HG03354 (cell line): Measurements from ENCODE around the gene CEP83.
"Not testable (repeated sequence)": the region's sequence is repeated elsewhere in the genome, so short reads cannot be mapped to it uniquely, and the experiment has no call there.

Experiments
- ATAC-seq: cut with Tn5 transposase; IDR thresholded peaks from one replicate; pipeline ENCODE4 v1.9.1; 2021; ENCODE audit warnings: mild to moderate bottlenecking; ENCODE audit not compliant: unreplicated experiment, poor library complexity, severe bottlenecking

Gene CEP83

DNA sequence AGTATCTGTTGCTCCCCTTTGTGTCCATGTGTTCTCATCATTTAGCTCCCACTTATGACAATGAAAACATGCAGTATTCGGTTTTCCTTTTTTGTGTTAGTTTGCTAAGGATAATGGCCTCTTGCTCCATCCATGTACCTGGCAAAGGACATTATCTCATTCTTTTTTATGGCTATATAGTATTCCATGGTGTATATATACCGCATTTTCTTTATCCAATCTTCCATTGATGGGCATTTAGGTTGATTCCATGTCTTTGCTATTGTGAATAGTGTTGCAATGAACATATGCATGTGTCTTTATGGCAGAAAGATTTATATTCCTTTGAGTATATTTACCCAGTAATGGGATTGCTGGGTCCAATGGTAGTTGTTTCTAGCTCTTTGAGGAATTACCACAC is 143.1 kb downstream of the CEP83 start:
- ATAC-seq, result not testable (repeated sequence)

DNA sequence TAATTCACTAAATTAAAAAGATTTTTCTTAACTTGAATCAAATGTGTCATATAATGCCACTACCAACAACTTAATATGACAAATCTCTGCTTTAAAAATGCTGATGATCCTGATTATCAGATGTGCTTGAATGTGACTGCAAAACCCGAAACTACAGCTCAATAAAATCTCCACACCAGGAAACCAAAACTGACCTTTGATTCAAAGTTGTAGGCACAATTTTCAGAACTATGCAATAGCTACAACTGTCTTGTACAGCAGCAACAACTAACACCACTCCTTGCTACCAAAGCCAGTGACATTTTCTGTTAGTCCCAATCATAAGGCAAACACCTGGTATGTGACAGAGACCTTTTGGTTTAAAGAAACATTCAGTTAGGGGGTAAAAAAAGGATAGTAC is 147.3 kb downstream of the CEP83 start:
- ATAC-seq, result no peak

DNA sequence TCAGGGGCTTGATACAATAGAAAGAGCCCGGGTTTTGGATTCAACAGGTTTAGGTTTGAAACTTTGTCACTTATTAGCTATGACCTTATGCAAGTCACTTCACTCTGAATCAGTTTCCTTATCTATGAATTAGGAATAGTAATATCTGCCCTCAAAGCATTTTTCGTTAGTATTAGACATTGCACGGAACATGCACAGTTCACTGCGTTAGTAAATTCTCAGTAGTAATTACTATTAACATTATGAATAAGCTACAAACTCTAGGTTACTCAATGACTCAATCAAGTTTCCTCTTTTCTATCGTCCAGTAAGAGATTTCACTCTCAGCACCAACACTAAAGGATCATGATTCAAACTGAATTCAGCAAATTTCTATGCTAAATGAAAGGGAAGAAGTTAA is 150.3 kb downstream of the CEP83 start:
- ATAC-seq, result peak; percentile 82

DNA sequence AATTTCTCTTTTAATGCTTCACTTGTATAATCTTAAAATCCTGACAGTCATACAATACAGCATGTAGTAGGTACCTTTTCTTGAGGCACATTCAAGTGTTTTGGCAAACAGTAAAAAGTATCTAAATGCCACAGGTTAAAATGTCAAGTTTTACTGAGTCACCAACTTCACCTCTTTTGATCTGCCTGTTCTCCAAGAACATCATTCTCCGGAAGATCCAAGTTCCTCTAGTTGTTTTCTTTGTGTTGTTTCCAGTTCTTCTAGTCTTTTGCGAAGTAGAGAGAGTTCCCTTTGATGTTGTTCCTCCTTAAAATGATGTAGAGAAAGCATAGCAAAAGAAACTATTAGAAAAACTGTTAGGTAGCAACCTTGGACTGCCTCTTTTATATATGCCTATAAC is 151.1 kb downstream of the CEP83 start:
- ATAC-seq, result no peak

DNA sequence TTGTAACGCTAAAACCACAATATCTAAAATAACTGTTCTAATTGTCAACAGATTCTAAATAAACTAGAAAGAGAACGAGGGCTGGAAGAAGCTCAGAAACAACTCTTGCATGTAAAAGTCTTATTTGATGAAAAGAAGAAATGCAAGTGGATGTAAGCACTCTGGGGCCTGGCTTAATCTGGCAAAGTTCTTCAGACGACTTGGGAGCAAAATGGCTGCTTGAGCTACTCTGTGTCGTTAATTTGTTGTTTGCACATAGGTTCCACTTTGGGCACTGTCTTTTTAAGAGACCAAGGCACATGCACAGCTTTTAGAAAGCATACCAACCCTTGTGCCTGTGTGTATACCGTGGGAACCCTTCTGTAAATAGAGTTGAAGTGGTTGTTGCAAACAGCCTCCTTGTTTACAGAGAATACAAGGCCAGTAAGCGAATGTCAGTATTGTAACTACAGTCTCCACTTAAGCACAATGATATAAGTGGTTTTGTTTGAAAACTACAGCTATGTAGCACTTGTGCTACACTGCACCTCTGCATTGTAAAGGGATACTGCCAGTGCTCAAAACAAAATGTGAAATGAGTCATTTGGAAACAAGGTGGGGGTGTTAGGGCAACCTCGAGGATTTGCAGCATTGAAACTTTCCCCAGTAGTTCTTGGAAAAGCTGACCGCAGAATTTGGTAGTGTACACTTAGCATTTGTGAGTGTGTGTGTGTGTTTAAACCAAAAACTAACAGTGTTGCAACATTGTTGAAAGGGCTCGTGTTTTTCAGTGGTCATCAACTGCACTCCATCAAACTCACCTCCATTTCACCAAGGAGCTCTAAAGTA is 154.3 kb downstream of the CEP83 start:
- ATAC-seq, result peak; percentile 41

DNA sequence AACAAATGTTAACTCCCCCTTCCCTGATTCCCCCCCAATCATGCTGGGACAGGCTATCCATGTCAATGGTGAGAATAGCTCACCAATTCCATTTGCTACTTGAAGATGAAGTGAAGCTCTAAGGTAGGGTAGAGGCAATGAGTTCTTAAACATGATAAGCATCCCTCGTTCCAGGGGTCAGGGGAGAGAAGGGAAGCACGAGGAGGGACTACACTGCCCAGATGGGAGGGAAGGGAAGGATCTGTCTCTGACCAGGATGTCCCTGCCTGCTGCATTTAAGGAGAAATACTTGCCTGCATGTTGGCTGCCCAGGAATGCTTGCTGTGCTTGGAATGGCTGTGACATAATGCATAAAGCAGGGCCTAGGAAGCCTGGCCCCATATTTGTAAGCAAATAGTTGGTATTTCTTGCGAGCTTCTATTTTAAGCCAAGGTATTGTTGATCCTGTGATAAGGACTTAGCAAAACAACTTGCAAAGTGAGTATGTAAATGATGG is 155.1 kb downstream of the CEP83 start:
- no peak for ATAC-seq

DNA sequence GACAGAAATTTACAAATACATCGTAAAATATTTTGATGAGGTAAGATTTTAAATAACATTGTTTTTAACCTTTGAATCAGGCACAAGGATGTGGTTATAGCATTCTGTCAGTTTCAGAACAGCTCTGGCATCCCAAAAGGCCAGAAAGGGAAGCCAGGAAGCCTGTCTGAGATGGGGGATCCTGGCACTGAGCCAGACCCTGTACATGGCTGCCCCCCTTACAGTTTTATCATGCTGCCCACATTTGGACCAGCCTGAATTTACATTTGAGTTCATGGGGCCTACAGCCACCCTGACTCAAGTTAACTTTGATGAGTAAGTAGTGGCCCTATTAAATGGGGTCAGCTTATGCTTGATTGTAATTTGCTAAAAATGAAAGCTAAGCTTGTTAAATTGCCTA is 155.7 kb downstream of the CEP83 start:
- ATAC-seq, result no peak

DNA sequence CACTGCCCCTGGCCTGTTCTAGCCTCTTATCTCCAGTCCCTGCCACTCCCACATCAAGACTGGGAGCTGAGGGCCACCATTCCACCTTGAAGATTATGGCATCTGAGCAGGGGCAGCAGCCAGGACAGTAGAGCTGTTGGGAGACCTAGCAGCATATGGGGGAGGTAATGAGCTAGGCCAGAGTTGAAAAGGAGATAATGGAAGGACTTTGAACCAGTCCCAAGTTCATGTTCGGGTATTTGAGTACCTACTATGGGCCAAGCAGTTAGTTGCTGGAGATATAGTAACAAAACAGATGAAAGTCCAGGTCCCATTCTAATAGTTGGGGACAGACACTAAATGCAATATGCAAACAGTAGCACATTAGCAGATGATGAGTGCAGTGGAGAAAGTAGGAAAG is 159.8 kb downstream of the CEP83 start:
- no peak for ATAC-seq

DNA sequence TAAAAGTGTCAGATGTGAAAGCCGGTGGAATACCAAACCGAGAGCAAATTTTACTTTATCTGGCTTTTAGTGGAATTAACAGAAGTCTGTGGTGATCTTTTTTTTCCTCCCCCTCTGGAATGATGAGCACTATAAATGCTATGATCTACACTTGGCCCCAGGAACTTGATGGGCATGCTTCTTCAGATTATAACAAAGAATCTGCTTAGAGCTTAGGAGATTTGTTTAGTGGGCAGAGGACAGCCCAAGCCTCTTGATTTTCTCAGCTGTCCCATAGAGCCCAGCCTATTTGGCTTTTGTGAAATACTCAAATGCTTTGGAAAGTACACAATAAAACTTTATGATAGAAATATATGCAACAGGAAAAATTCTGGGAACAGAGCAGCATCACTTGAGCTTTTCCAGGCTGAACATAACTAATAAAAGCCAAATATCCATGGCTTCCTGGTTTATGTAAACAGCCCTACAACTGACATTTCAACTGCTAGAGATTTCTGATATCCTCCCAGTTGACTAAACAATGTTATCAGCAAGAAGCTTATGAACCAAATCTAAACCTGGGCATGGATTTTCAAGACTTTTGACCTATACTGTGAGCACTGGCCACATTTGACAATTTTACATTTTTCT is 161.7 kb downstream of the CEP83 start:
- no peak for ATAC-seq

DNA sequence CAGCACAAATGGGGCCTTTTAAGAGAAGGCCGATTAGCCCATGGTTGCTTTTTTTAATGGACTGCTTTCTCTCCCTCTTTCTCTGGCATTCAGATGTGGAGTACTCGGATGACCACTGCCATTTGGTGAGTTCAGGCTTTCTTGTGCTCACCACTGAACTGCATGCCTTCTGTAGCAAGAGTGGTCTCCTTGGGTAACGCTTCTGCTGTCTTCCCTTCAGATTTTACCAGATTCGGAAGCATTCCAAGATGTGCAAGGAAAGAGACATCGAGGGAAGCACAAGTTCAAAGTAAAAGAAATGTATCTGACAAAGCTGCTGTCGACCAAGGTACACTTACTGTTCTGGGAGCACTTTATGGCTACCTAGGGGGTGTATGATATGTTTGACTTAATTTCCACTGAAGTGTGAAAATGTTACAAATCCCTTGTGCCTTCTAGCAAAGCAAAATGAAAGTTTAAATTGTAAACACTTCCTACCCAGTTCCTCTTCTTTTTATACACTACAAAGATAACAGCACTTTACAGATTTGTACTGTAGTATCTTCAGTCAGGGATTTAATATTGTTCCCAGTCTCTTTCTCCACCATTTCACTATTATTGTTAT is 162.5 kb downstream of the CEP83 start:
- ATAC-seq, result no peak

DNA sequence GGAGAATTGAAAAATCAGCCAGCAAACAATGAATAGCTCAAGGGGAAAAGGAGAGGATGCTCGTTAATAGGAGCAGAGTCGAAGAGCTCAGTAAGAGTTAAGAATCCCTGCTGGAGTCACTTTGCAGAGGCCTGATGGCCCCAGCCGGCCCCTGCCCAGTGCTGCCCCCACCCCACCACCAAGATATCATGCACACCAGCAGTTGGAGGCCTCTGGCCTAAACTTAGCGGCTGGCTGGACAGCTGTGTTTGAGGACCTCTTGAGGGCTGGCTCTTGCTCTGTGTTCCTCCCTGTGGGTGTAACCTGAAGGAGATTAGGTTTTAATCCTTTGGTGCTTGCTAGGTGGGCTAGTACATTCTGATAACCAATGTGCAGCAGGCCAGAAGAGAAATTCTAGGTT is 169.3 kb downstream of the CEP83 start:
- no peak for ATAC-seq

DNA sequence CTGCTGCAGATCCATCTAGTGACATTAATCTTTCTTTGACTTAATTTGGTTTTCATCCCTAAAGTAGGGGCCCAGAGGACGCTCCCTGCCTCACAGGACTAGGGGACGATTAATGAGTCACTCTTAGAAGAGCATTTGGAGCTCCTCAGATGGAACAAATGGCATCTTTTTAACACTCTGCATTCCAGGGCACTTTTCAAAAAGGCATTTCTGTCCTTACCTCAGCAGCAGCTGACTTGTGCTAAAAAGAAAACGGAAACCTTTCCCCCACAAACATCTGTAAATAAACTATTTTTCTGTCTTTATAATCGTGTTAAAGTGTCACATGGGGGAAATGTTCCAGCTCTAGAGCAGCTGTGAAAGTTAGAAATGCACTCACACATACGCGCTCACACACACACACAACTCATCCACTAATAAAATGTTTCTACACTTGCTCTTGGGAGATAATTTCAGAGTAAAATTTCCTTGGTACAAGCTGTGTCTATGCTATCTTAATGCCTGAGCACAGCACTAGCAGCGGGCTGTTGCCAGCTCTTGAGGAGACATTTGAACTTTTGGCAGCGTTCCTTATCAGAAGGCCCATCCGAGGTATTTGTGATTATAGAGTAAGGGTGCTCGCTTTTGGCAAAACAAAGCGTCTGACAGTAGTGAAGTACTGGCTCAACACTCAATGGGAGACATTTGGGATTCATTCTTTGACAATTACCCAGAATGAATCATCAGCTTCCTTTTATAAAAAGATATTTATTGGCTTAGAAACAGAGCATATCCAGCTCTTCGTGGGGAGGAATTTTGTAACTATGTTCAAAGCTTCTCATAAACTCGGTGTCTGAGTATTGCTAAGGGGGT is 170.0 kb downstream of the CEP83 start:
- no peak for ATAC-seq

DNA sequence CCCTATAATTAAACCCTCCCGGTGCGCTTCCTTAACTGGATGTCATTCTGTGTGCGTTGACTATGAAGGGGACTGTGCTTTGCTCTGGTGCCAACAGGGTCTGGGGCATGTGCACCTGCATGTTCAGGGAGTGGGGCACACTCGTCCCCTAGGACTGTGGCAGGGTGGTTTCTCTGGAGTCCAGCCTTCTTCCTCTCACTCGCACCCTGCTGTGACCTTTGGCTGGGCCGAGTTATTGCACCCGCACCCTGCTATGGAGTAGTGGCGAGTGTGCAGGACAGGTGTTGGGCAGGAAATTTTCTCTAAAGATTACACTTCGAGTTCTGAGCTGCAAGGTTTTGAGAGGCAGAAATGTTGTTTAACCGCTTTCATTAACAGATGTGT is 172.4 kb downstream of the CEP83 start:
- no peak for ATAC-seq

DNA sequence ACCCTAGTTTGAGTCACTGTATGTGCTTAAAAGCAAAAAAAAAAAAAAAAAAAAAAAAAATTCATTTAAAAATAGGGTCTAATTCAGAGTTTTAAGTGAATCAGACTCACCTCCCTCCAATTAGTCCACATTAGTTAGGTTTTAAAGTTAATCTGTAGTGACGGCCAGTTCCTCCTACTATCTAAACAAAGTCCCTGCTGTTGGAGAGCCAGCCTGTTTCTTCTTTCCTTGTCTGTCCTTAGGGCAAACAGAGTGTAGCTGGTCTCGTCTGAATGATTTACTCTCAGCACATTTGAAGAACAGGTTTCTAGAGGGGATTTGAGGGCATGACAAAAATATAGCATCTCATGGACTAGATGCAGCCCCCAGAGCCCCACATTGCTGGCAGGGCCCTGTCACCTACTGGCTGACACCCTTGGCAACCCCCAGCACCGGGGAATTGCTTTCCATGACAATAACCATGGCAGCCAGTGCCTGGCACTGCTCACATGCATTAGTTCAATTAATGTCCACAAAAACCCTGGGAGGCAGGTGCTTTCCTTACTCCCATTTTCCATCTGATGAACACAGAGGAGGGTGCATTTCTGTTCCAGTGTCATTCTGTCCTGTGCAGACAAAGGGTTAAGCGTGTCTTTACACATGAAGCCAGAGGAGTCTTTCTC is 173.0 kb downstream of the CEP83 start:
- ATAC-seq, result no peak

DNA sequence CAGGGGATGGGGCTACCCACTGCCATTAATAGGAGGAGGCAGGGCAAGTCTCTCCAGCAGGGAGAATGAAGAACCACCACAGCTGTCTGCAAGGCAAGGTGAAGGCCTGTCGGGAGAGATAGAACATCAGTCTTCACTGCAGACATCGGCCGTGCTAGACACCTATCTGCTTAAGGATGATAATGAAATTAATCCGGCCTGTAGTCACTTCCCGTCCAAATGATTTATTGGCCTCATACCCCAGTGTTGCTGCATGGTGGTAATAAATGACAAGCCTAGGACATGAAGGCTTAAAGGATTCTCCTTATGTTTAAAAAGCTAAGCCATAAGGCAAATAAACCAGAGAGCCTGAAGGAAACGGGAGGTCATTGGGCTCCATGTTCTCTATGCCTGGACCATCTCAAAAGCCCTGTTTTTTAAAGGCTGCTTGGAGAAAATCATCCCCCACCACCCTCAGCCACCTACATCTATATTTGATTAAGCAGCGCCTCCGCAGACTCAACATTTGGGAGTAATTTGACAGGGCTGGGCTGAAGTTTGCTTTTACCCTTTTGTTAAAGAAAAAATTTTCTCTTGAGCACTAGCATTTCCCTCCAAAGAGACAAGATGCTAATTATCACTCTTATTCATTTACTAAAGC is 173.6 kb downstream of the CEP83 start:
- no peak for ATAC-seq

DNA sequence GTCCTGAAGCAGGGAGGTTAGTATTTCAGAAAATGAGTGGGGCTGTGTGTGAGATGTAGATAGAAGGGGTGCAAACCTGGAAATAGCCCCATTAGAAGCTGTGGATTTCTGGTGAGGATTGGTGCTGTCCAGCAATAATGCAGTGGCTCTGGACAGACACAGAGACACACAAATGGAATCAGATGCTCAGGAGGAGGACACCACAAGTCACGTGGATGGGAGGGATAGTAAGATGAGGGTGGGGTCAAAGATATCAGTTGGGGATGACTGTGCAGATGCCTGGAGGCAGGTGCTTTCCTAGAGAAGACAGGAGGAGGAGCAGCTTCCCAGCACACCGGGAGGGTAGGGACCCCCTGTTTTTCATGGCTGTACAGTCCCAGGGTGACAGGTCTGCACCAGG is 174.8 kb downstream of the CEP83 start:
- ATAC-seq, result no peak

DNA sequence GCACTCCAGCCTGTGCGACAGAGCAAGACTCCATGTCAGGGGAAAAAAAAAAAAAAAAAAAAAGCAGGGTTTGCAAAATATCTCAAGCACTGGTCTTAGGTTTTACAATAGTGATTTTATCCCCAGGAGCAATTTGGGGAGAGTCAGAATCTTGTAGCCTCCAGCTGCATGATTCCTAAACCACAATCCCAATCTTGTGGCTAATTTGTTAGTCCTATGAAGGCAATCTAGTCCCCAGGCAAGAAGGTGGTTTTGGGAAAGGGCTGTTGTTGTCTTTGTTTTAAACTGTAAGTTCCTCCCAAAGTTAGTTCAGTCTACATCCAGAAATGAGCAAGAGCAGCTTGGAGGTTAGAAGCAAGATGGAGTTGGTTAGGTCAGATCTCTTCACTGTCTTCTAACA is 175.6 kb downstream of the CEP83 start:
- no peak for ATAC-seq

DNA sequence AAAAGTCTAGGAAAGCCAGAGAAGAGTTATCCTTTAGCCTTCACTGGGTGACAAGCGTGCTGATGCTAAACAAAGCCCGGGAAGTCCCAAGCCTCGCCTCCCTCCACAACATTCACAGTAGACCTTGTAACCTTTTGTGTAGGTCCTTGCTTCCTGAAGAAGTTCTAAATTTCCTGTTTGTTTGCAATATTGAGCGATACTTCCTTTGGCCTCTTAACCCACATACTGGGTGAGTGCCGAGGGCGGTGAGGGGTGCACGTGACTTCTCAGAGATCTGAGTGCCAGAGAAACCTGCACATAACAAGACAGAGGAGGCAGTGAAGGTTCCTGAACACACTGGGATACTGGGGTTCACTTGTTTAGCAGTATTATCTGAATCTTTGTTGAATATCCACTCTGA is 177.0 kb downstream of the CEP83 start:
- ATAC-seq, result no peak

DNA sequence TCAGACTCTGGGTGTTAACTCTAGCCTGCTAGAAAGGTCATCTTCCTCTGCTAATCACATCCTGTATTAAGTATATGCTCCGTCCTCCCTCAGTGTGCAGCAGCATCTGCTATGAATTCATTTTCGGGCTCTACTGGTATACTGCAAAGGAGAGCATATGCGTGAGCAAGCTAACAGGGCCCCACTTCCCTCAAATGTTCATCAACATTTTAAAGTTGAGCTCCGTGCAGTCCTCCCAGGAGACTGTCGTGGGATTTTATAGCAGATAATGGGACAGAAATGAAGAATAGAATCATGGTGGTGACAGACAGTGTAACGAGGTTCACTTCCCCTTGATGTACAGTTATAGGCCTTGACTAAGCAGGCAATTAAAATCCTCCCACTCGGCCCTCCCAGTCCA is 179.6 kb downstream of the CEP83 start:
- no peak for ATAC-seq
